Keratinocyte (primary cell): ENCODE results near the gene TNIK. TPM values are rescaled to one million over a fixed set of nuclear protein-coding genes. Genes with fewer than 3 reads are reported as not detected.
A peak's percentile ranks its signal among the peaks of the same experiment; 100 is the strongest.

Experiments
- DNase-seq: peaks from one replicate; pipeline ENCODE4 v3.0.0-alpha.2; 2011; ENCODE audit warnings: low read depth, missing footprints, low spot score
- FAIRE-seq: peaks from 2 replicates; lab custom pipeline; 2011; peaks lifted over from hg19 to GRCh38; lab: Jason Lieb, UNC
- H2AFZ ChIP-seq: 2 replicates; pipeline ENCODE4 v1.6.0; 2012; ENCODE audit warnings: low read length, control low read depth, inconsistent platforms; ENCODE audit not compliant: control insufficient read depth
- H3K27ac ChIP-seq: 2 replicates; pipeline ENCODE4 v1.5.1; 2011; ENCODE audit warnings: low read length; ENCODE audit not compliant: control insufficient read depth, insufficient read depth
- H3K27me3 ChIP-seq: 3 replicates; pipeline ENCODE4 v1.6.0; 2011; ENCODE audit warnings: low read length; ENCODE audit not compliant: control insufficient read depth, insufficient read depth; ENCODE audit errors: extremely low read depth
- H3K36me3 ChIP-seq, 2 experiments: 2 replicates in 1 of 2; 3 replicates in 1 of 2; pipeline ENCODE4 v1.5.1; 2011; ENCODE audit warnings: low read length in 2 of 2, mild to moderate bottlenecking in 1 of 2; ENCODE audit not compliant: control insufficient read depth in 2 of 2, insufficient read depth in 2 of 2; ENCODE audit errors: extremely low read depth in 1 of 2
- H3K4me1 ChIP-seq: 3 replicates; pipeline ENCODE4 v1.5.1; 2011; ENCODE audit warnings: low read length; ENCODE audit not compliant: control insufficient read depth, insufficient read depth; ENCODE audit errors: extremely low read depth
- H3K4me2 ChIP-seq: 3 replicates; pipeline ENCODE4 v1.6.0; 2011; ENCODE audit warnings: low read depth, low read length; ENCODE audit not compliant: control insufficient read depth, insufficient read depth; ENCODE audit errors: extremely low read depth
- H3K4me3 ChIP-seq, 3 experiments: fragments of 200-600 bp in 1 of 3; sonication (generic) in 1 of 3; 2 replicates in 2 of 3; 3 replicates in 1 of 3; pipeline ENCODE4 v1.5.1; 2011 to 2016; ENCODE audit warnings: low read length in 3 of 3, mild to moderate bottlenecking in 3 of 3, control low read depth in 2 of 3, inconsistent platforms in 1 of 3, low read depth in 1 of 3, mixed read lengths in 1 of 3, mixed run types in 1 of 3, moderate library complexity in 1 of 3; ENCODE audit not compliant: control insufficient read depth in 2 of 3, insufficient read depth in 2 of 3; ENCODE audit errors: extremely low read depth in 1 of 3
- H3K79me2 ChIP-seq: 2 replicates; pipeline ENCODE4 v1.6.0; 2012; ENCODE audit warnings: low read length; ENCODE audit not compliant: control insufficient read depth, insufficient read depth
- H3K9ac ChIP-seq: 3 replicates; pipeline ENCODE4 v1.6.0; 2011; ENCODE audit warnings: low read length; ENCODE audit not compliant: control insufficient read depth, insufficient read depth; ENCODE audit errors: extremely low read depth
- H3K9me1 ChIP-seq: 3 replicates; pipeline ENCODE4 v1.6.0; 2011; ENCODE audit warnings: low read length; ENCODE audit not compliant: control insufficient read depth, insufficient read depth; ENCODE audit errors: extremely low read depth
- H3K9me3 ChIP-seq: 2 replicates; pipeline ENCODE4 v1.5.1; 2012; ENCODE audit warnings: low read depth, low read length; ENCODE audit not compliant: control insufficient read depth
- H4K20me1 ChIP-seq: 3 replicates; pipeline ENCODE4 v1.6.0; 2011; ENCODE audit warnings: low read length; ENCODE audit not compliant: control insufficient read depth, insufficient read depth; ENCODE audit errors: extremely low read depth
- EZH2 ChIP-seq: IDR thresholded peaks from one replicate; pipeline ENCODE4 v1.6.1; 2012; ENCODE audit warnings: inconsistent platforms, mild to moderate bottlenecking, low read length, moderate library complexity
- dilution Hi-C: fragments of 300-500 bp; cut with MboI; formaldehyde crosslinking; loops from one replicate; pipeline ENCODE4 v1.7.0; 2020; ENCODE audit warnings: low sequenced_read_pairs; ENCODE audit not compliant: extremely low pct_ligation_motif_present
- polyA plus RNA-seq, 5 experiments: library from polyadenylated mRNA; depleted of rRNA in 3 of 5; stranded (reverse) in 3 of 5; stranded (forward) in 1 of 5; unstranded in 1 of 5; fragments of >200 nt; gene quantifications; 1 replicate in 1 of 5; 2 replicates in 3 of 5; 3 replicates in 1 of 5; pipeline versions ENCODE4 v1.2.1 to v1.2.3, GENCODE V29; 2011 to 2012; ENCODE audit warnings: missing spikeins in 2 of 5, low read depth in 1 of 5, low replicate concordance in 1 of 5
- TF ChIP-seq, protein P1 (sequence below), 3 experiments: IDR thresholded peaks in 1 of 3; conservative IDR thresholded peaks in 1 of 3; optimal IDR thresholded peaks in 1 of 3; 2 replicates in 2 of 3; 3 replicates in 1 of 3; pipeline versions ENCODE3 to v1.5.1; 2011; ENCODE audit warnings: low read length in 3 of 3, mild to moderate bottlenecking in 3 of 3, moderate library complexity in 2 of 3, control low read depth in 1 of 3, inconsistent platforms in 1 of 3; ENCODE audit not compliant: insufficient read depth in 2 of 3; ENCODE audit errors: extremely low read depth in 1 of 3

The TNIK gene
- polyA plus RNA-seq, 1 donor (not counting 4 experiments of a cell fraction or from before 2014, with no cell fraction given): 4.4 TPM

DNA sequence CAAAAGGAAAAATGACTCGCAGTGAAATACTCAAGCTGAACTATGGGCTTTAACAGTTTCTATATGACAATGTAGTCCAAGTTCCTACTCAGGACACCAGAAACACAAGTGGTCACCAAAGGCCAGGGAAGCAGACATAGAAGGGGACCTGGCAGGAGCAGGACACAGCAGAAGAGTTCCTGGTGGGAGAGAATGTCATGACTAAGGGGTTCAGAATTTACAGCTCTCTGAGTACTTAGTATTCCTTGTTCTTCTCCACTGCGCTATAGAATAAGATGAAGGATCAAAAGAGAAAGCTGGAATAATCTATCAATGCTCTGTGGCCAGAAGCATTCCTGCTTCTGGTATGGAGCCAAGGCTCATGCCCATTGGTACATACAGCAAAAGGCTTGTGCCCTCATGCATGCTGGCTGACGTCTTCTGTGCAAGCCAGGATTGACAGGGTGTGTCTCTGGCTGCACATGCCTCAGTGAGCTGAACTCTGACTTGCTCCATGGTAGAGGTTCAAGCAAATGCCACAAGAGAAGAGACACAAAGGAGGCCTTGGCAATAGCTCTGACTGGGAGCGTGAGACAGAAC, 305.0 kb downstream of the TNIK start:
- FAIRE-seq: peak; percentile 55
- dilution Hi-C loops: no loop called here
- Histone ChIP-seq H3K36me3 (no peaks in the 10 kb centered on the region), H4K20me1 (no peaks in the 10 kb centered on the region), H3K79me2 (no peaks in the 10 kb centered on the region), H3K9ac (no peak overlapping the region), H3K9me1 (no peaks in the 10 kb centered on the region), H3K4me2 (peak overlapping the region; percentile 23), H3K27me3 (no peaks in the 10 kb centered on the region), H3K4me3 (peak overlapping the region in 1 of 3 experiments; percentile 23), H2AFZ (peak overlapping the region; percentile 17), H3K9me3 (no peaks in the 10 kb centered on the region), H3K4me1 (peaks cover 22% of the 10 kb centered on the region), H3K27ac (no peak overlapping the region)
- TF ChIP-seq, protein P1, sequence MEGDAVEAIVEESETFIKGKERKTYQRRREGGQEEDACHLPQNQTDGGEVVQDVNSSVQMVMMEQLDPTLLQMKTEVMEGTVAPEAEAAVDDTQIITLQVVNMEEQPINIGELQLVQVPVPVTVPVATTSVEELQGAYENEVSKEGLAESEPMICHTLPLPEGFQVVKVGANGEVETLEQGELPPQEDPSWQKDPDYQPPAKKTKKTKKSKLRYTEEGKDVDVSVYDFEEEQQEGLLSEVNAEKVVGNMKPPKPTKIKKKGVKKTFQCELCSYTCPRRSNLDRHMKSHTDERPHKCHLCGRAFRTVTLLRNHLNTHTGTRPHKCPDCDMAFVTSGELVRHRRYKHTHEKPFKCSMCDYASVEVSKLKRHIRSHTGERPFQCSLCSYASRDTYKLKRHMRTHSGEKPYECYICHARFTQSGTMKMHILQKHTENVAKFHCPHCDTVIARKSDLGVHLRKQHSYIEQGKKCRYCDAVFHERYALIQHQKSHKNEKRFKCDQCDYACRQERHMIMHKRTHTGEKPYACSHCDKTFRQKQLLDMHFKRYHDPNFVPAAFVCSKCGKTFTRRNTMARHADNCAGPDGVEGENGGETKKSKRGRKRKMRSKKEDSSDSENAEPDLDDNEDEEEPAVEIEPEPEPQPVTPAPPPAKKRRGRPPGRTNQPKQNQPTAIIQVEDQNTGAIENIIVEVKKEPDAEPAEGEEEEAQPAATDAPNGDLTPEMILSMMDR (optimal IDR thresholded peaks at IDR 0.05 in 1 of 3, IDR thresholded peaks at IDR 0.05 in 1 of 3, conservative IDR thresholded peaks at IDR 0.05 in 1 of 3; ENCODE audit: extremely low read depth in 1 of 3, insufficient read depth in 2 of 3, low read length in 3 of 3): no peak
- peak; percentile 58 for DNase-seq

DNA sequence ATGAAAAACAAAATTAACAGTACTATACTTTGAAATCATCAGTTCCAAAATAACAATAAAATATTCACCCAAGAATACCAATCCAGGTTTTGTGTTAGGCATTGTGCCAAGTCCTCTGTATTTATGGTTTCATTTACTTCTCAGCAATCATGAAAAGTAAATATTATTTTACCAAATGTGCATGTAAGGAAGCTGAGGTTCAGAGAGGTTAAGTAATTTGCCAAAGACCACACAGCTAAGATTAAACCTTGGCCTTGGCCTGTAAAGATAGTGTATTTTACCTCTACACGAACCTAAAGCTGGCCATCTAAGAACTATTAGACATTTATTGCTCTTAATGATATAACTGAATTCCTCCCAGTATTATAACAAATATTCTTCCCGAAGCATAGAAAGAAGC, 309.3 kb downstream of the TNIK start:
- DNase-seq (no peak), FAIRE-seq (no peak)
- Histone ChIP-seq H3K4me2 (no peak overlapping the region), H3K4me3 (no peak overlapping the region), H2AFZ (no peak overlapping the region), H3K27me3 (no peaks in the 10 kb centered on the region), H3K27ac (no peak overlapping the region), H3K36me3 (no peaks in the 10 kb centered on the region), H3K4me1 (peaks cover 11% of the 10 kb centered on the region), H3K9me3 (no peaks in the 10 kb centered on the region), H3K79me2 (no peaks in the 10 kb centered on the region), H4K20me1 (no peaks in the 10 kb centered on the region), H3K9ac (no peak overlapping the region), H3K9me1 (no peaks in the 10 kb centered on the region)
- TF ChIP-seq, protein P1 (optimal IDR thresholded peaks at IDR 0.05 in 1 of 3, IDR thresholded peaks at IDR 0.05 in 1 of 3, conservative IDR thresholded peaks at IDR 0.05 in 1 of 3; ENCODE audit: extremely low read depth in 1 of 3, insufficient read depth in 2 of 3, low read length in 3 of 3): no peak
- no peak for TF ChIP-seq EZH2
- dilution Hi-C loops: no loop called here
